HG03521 (cell line): ENCODE data around the gene C18orf32.
"Not testable (repeated sequence)": the region's sequence is repeated elsewhere in the genome, so short reads cannot be mapped to it uniquely, and the experiment has no call there.

Source experiments
- ATAC-seq: cut with Tn5 transposase; IDR thresholded peaks from one replicate; pipeline ENCODE4 v1.9.1; 2021; ENCODE audit warnings: mild to moderate bottlenecking, moderate library complexity; ENCODE audit not compliant: unreplicated experiment

C18orf32 gene

GRCh38 chr18:49472459-49472858 lies 14.6 kb downstream of the C18orf32 start:
- no peak for ATAC-seq

- ATAC-seq: no peak
Observed at GRCh38 chr18:49471532-49471931, 15.5 kb downstream of the C18orf32 start.

GRCh38 chr18:49467599-49467998 lies 19.4 kb downstream of the C18orf32 start:
- ATAC-seq: no peak

GRCh38 chr18:49467019-49467563 lies 19.9 kb downstream of the C18orf32 start:
- ATAC-seq: no peak

- no peak for ATAC-seq
Observed at GRCh38 chr18:49464718-49465598, 22.1 kb downstream of the C18orf32 start.

- ATAC-seq: no peak
Observed at GRCh38 chr18:49461602-49461977, 25.4 kb downstream of the C18orf32 start.

- ATAC-seq: no peak
Observed at GRCh38 chr18:49460976-49461601, 25.9 kb downstream of the C18orf32 start.

GRCh38 chr18:49459404-49460171 lies 27.4 kb downstream of the C18orf32 start:
- ATAC-seq: no peak

GRCh38 chr18:49457616-49458015 lies 29.4 kb downstream of the C18orf32 start:
- ATAC-seq: no peak

- ATAC-seq: no peak
Observed at GRCh38 chr18:49456794-49457193, 30.2 kb downstream of the C18orf32 start.

- ATAC-seq: not testable (repeated sequence)
Observed at GRCh38 chr18:49452534-49452933, 34.5 kb downstream of the C18orf32 start.

- ATAC-seq: no peak
Observed at GRCh38 chr18:49447810-49448745, 39.0 kb downstream of the C18orf32 start.

- no peak for ATAC-seq
Observed at GRCh38 chr18:49446481-49446880, 40.6 kb downstream of the C18orf32 start.

GRCh38 chr18:49444581-49444980 lies 42.5 kb downstream of the C18orf32 start:
- ATAC-seq: no peak

- ATAC-seq: no peak
Observed at GRCh38 chr18:49443837-49444236, 43.2 kb downstream of the C18orf32 start.

GRCh38 chr18:49441338-49441938 lies 45.6 kb downstream of the C18orf32 start:
- ATAC-seq: no peak

GRCh38 chr18:49435170-49435569 lies 51.9 kb downstream of the C18orf32 start:
- no peak for ATAC-seq

GRCh38 chr18:49432602-49433001 lies 54.4 kb downstream of the C18orf32 start:
- no peak for ATAC-seq

- no peak for ATAC-seq
Observed at GRCh38 chr18:49431165-49431962, 55.7 kb downstream of the C18orf32 start.
